ENCODE data around the gene ADAMTS2. TPM values are rescaled to one million over a fixed set of nuclear protein-coding genes. Genes with fewer than 3 reads are reported as not detected.

The ADAMTS2 gene
- total and polyA plus RNA-seq, 2 experiments from 2014 or later: 1.6 to 8.1 TPM

GRCh38 chr5:179269781-179270543, 75.3 kb downstream of the ADAMTS2 start:
- no peak overlapping the region for H3K4me2 ChIP-seq
- H2AFZ ChIP-seq: no peak overlapping the region
- no peak for DNase-seq (ENCODE audit: low spot score)
- no peaks in the 10 kb centered on the region for H3K36me3 ChIP-seq (ENCODE audit: insufficient read depth)
- Mint-ChIP-seq H3K27me3 (ENCODE audit: insufficient read depth, low read depth, poor library complexity) (peaks cover 11% of the 10 kb centered on the region), H3K9me3 (no peaks in the 10 kb centered on the region), H3K36me3 (ENCODE audit: low read depth) (no peaks in the 10 kb centered on the region; the same call in 2 of the 3 replicates), H3K4me3 (no peak overlapping the region), H3K27ac (no peak overlapping the region), H3K4me1 (peaks cover 8% of the 10 kb centered on the region)
- H3K4me1 ChIP-seq (ENCODE audit: insufficient read depth): no peaks in the 10 kb centered on the region
- H3K4me3 ChIP-seq: no peak overlapping the region
- TF ChIP-seq EZH2 (IDR thresholded peaks at IDR 0.05; ENCODE audit: low read depth, unreplicated experiment): no peak
- TF ChIP-seq ZNF114 (CRISPR knock-in tag; IDR thresholded peaks at IDR 0.05): no peak
- no peak for TF ChIP-seq REST (IDR thresholded peaks at IDR 0.05; ENCODE audit: unreplicated experiment)
- TF ChIP-seq STAT1 (IDR thresholded peaks at IDR 0.05; ENCODE audit: unreplicated experiment): no peak
- TF ChIP-seq ZNF462 (CRISPR knock-in tag; IDR thresholded peaks at IDR 0.05): no peak
- TF ChIP-seq ETS1 (IDR thresholded peaks at IDR 0.05): no peak
- TF ChIP-seq POLR2AphosphoS5 (IDR thresholded peaks at IDR 0.05; ENCODE audit: low read depth): no peak
- no peak for TF ChIP-seq NANOG (IDR thresholded peaks at IDR 0.05; ENCODE audit: borderline replicate concordance)
- TF ChIP-seq ZNF331 (CRISPR knock-in tag; IDR thresholded peaks at IDR 0.05; ENCODE audit: low read depth): no peak
- TF ChIP-seq JUNB (IDR thresholded peaks at IDR 0.05; ENCODE audit: unreplicated experiment): no peak
- no peak for TF ChIP-seq EZH2phosphoT487 (IDR thresholded peaks at IDR 0.05; ENCODE audit: unreplicated experiment)
- TF ChIP-seq CREB1 (CRISPR knock-in tag; IDR thresholded peaks at IDR 0.05; ENCODE audit: low read depth): no peak
- no peak for TF ChIP-seq CTCF (conservative IDR thresholded peaks at IDR 0.05; ENCODE audit: low read depth in 2 of 2)
- no peaks in the 10 kb centered on the region for H3F3A ChIP-seq (replicated peaks; ENCODE audit: low read depth)
- no peak overlapping the region for H3K27ac ChIP-seq (ENCODE audit: low read depth)
- H3K9me2 ChIP-seq (ENCODE audit: insufficient read depth): no peaks in the 10 kb centered on the region
- H3K79me2 ChIP-seq (replicated peaks; ENCODE audit: insufficient read depth): no peaks in the 10 kb centered on the region
- H4K20me1 ChIP-seq (replicated peaks; ENCODE audit: insufficient read depth): no peaks in the 10 kb centered on the region
- ATAC-seq: no peak
- H3K27me3 ChIP-seq (ENCODE audit: insufficient read depth): no peaks in the 10 kb centered on the region

Data from GM23338 (cell line).